Dendritic cell treated with granulocyte-macrophage colony-stimulating factor and Interleukin-4, amounts not matched to agents 40 ng/mL and 50 ng/mL, for 4 days (primary cell): ENCODE measurements around the gene SPACDR.
A peak's percentile ranks its signal among the peaks of the same experiment; 100 is the strongest.
"Not testable (repeated sequence)": the region's sequence is repeated elsewhere in the genome, so short reads cannot be mapped to it uniquely, and the experiment has no call there.

ENCODE experiments used
- H3K27ac Mint-ChIP-seq: one replicate; pipeline ENCODE4 v1.8.0; 2022; ENCODE audit warnings: mild to moderate bottlenecking, mixed read lengths
- H3K27me3 Mint-ChIP-seq: one replicate; pipeline ENCODE4 v1.8.0; 2022; ENCODE audit warnings: mild to moderate bottlenecking, mixed read lengths
- H3K36me3 Mint-ChIP-seq: one replicate; pipeline ENCODE4 v1.8.0; 2022; ENCODE audit warnings: low read depth, mixed read lengths
- H3K4me1 Mint-ChIP-seq: one replicate; pipeline ENCODE4 v1.8.0; 2022; ENCODE audit warnings: low read depth, mixed read lengths
- H3K4me3 Mint-ChIP-seq: one replicate; pipeline ENCODE4 v1.8.0; 2022; ENCODE audit warnings: mild to moderate bottlenecking, moderate library complexity, mixed read lengths
- H3K9me3 Mint-ChIP-seq: one replicate; pipeline ENCODE4 v1.8.0; 2022; ENCODE audit warnings: mixed read lengths
- intact Hi-C: fragments of 100-400 bp; cut with micrococcal nuclease; formaldehyde crosslinking; loops from one replicate; pipeline ENCODE4 v1.15.0; 2022

SPACDR gene

GRCh38 chr7:100443096-100443840, 20.8 kb downstream of the SPACDR start:
- Mint-ChIP-seq H3K36me3 (no peaks in the 10 kb centered on the region), H3K4me1 (peaks cover 32% of the 10 kb centered on the region), H3K27ac (peak overlapping the region; percentile 55), H3K4me3 (no peak overlapping the region), H3K27me3 (no peaks in the 10 kb centered on the region), H3K9me3 (no peaks in the 10 kb centered on the region)
- intact Hi-C loops, result no loop called here

- Mint-ChIP-seq H3K4me3 (no peak overlapping the region), H3K4me1 (peaks cover 32% of the 10 kb centered on the region), H3K36me3 (no peaks in the 10 kb centered on the region), H3K27ac (peak overlapping the region; percentile 2), H3K9me3 (no peaks in the 10 kb centered on the region), H3K27me3 (no peaks in the 10 kb centered on the region)
- intact Hi-C loops, result no loop called here
Observed at GRCh38 chr7:100441641-100442535, 22.2 kb downstream of the SPACDR start.

DNA sequence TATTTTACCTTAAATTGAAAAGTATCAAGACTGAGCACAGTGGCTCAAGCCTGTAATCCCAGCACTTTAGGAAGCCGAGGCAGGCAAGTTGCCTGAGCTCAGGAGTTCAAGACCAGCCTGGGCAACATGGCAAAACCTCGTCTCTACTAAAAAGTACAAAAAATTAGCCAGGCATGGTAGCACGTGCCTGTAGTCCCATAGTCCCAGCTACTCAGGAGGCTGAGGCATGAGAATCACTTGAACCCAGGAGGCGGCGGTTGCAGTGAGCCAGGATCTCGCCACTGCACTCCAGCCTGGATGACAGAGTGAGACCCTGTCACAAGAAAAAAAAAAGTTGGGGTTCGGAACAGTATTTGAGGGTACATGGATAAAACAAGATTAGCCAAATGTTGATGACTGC, 24.8 kb downstream of the SPACDR start:
- peaks cover 22% of the 10 kb centered on the region for H3K36me3 Mint-ChIP-seq
- intact Hi-C loops, H3K9me3 Mint-ChIP-seq, H3K27me3 Mint-ChIP-seq, H3K4me3 Mint-ChIP-seq, H3K27ac Mint-ChIP-seq: not testable (repeated sequence)
- H3K4me1 Mint-ChIP-seq, result peaks cover 22% of the 10 kb centered on the region

DNA sequence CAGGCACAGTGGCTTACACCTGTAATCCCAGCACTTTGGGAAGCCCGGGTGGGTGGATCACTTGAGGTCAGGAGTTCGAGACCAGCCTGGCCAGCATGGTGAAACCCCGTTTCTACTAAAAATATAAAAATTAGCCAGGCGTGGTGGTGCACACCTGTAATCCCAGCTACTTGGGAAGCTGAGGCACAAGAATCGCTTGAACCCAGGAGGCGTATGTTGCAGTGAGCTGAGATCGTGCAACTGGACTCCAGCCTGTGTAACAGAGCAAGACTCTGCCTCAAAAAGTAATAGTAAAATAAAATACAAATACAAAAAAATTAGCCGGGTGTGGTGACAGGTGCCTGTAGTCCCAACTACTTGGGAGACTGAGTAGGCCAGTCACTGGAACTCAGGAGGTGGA, 25.3 kb downstream of the SPACDR start:
- H3K4me1 Mint-ChIP-seq, result peaks cover 25% of the 10 kb centered on the region
- H3K27me3 Mint-ChIP-seq, H3K4me3 Mint-ChIP-seq, intact Hi-C loops, H3K9me3 Mint-ChIP-seq, H3K27ac Mint-ChIP-seq: not testable (repeated sequence)
- peaks cover 27% of the 10 kb centered on the region for H3K36me3 Mint-ChIP-seq

- H3K27ac Mint-ChIP-seq, result no peak overlapping the region
Observed at GRCh38 chr7:100438172-100438571, 25.9 kb downstream of the SPACDR start.

GRCh38 chr7:100437150-100438100, 26.6 kb downstream of the SPACDR start:
- Mint-ChIP-seq H3K27ac (peak overlapping the region; percentile 96), H3K27me3 (no peaks in the 10 kb centered on the region)
- intact Hi-C loops, result no loop called here

More at GRCh38 chr7:100438172-100438571, 25.9 kb downstream of the SPACDR start:
- Mint-ChIP-seq H3K27me3 (no peaks in the 10 kb centered on the region), H3K4me3 (no peak overlapping the region), H3K4me1 (peaks cover 28% of the 10 kb centered on the region), H3K9me3 (no peaks in the 10 kb centered on the region), H3K36me3 (peaks cover 33% of the 10 kb centered on the region)
- intact Hi-C loops, result no loop called here

DNA sequence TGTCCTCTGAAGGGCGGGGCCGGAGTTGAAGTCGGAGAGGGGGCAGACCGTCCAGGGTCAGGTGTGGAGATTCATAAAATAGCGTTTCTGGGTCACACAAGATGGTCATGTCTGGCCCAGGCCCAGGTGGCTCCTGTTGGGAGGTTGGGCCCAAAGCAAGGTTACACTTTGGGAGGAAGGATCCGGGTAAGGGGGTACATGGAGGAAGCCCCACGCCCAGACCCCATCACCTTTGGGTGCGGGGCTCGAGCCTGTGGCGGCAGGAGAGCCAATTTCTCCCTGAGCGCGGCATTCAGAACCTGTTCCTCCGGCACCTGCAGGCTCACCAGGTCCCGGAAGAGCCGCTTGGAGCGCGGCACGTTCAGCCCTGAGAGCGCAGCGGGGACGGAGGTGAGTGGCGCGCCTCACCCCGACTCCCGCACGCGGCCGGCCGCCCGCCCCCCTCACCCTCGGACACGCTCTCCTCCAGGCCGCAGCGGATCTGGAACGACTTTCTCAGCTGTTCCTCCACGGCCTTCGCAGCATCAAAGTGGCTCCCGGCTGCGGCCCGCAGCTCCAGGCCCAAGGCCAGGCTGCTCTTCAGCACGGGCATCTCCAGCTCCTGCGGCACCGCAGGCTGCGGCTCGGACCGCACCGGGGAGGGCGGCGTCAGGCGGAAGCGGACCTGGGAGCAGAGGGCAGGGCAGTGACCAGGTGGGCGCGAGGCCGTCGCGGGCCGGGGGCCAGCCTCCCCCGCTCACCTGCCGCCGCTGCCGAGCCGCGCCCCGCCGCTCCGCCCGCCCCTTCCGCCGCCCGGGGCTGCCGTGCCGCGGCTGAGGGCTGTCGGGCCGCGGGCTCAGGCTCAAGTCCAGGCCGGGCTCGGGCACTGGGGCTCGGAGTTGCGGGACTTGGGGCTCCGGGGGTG, 28.4 kb downstream of the SPACDR start:
- peaks cover 48% of the 10 kb centered on the region for H3K4me1 Mint-ChIP-seq
- peak overlapping the region; percentile 95 for H3K4me3 Mint-ChIP-seq
- no peaks in the 10 kb centered on the region for H3K9me3 Mint-ChIP-seq
- peak overlapping the region; percentile 96 for H3K27ac Mint-ChIP-seq
- no peaks in the 10 kb centered on the region for H3K27me3 Mint-ChIP-seq
- H3K36me3 Mint-ChIP-seq, result peaks cover 58% of the 10 kb centered on the region
- intact Hi-C loops, result no loop called here

More at GRCh38 chr7:100437150-100438100, 26.6 kb downstream of the SPACDR start:
- H3K9me3 Mint-ChIP-seq, result no peaks in the 10 kb centered on the region
- peak overlapping the region; percentile 95 for H3K4me3 Mint-ChIP-seq
- peaks cover 30% of the 10 kb centered on the region for H3K4me1 Mint-ChIP-seq
- peaks cover 40% of the 10 kb centered on the region for H3K36me3 Mint-ChIP-seq

DNA sequence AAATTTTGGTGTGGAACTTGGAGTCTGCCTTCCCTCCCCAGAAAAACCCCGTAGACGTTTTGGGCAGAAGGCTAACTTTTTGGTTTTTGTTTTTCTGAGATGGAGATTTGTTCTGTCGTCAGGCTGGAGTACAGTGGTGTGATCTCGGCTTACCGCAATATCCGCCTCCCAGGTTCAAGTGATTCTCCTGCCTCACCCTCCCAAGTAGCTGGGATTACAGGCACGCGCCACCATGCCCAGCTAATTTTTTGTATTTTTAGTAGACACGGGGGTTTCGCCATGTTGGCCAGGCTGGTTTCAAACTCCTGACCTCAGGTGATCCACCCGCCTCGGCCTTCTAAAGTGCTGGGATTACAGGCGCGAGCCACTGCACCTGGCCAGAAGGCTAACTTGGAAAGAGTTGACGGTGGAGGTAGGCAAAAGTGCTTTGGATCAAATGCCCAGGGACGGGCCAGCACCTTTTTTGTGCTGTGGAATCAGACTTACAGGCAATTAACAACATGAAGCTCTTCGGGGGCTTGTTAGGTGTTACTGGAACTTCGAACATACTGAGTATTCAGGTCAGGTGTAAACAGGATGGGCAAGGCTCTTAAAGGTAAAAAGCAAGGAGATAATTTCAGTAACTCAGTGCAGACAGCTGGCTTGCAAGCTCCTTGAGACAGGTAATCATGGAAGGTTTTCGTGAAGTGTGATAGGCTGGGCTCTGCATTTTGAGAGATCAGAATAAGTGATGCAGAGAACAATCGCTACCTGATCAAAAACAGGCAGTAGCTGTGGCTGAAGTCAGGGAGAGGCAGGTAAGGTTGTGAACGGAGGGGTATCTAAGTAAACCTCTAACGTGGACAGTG, 29.5 kb downstream of the SPACDR start:
- H3K27me3 Mint-ChIP-seq, result no peaks in the 10 kb centered on the region
- intact Hi-C loops, result no loop called here
- H3K4me3 Mint-ChIP-seq, result peak overlapping the region; percentile 82
- H3K4me1 Mint-ChIP-seq, result peaks cover 52% of the 10 kb centered on the region
- H3K9me3 Mint-ChIP-seq, result no peaks in the 10 kb centered on the region
- peaks cover 66% of the 10 kb centered on the region for H3K36me3 Mint-ChIP-seq
- H3K27ac Mint-ChIP-seq, result peak overlapping the region; percentile 96

- H3K4me1 Mint-ChIP-seq, result peaks cover 53% of the 10 kb centered on the region
- no peaks in the 10 kb centered on the region for H3K9me3 Mint-ChIP-seq
- peaks cover 74% of the 10 kb centered on the region for H3K36me3 Mint-ChIP-seq
- intact Hi-C loops, result no loop called here
- H3K27me3 Mint-ChIP-seq, result no peaks in the 10 kb centered on the region
- H3K4me3 Mint-ChIP-seq, result no peak overlapping the region
- H3K27ac Mint-ChIP-seq, result peak overlapping the region; percentile 35
Observed at GRCh38 chr7:100433592-100434296, 30.3 kb downstream of the SPACDR start.

GRCh38 chr7:100433276-100433591, 30.8 kb downstream of the SPACDR start:
- intact Hi-C loops, result no loop called here
- H3K27ac Mint-ChIP-seq, result peak overlapping the region; percentile 35
- peaks cover 58% of the 10 kb centered on the region for H3K4me1 Mint-ChIP-seq
- H3K9me3 Mint-ChIP-seq, result no peaks in the 10 kb centered on the region
- H3K36me3 Mint-ChIP-seq, result peaks cover 79% of the 10 kb centered on the region
- H3K4me3 Mint-ChIP-seq, result no peak overlapping the region
- H3K27me3 Mint-ChIP-seq, result no peaks in the 10 kb centered on the region

- Mint-ChIP-seq H3K4me1 (peaks cover 61% of the 10 kb centered on the region), H3K27ac (peak overlapping the region; percentile 35), H3K4me3 (no peak overlapping the region), H3K36me3 (peaks cover 80% of the 10 kb centered on the region), H3K27me3 (no peaks in the 10 kb centered on the region), H3K9me3 (no peaks in the 10 kb centered on the region)
- intact Hi-C loops, result no loop called here
Observed at GRCh38 chr7:100432621-100433275, 31.3 kb downstream of the SPACDR start.
